HEK293 (cell line): Measurements from ENCODE around the gene TBCE.

Experiments used
- CTCF ChIA-PET: fragments of 350-600 bp; formaldehyde crosslinking; extraction: SDS; loops from one replicate; lab custom pipeline; 2021; ENCODE audit warnings: antibody characterized with exemption; lab: Yijun Ruan, JAX
- POLR2A ChIA-PET: fragments of 300-600 bp; formaldehyde crosslinking; extraction: SDS; loops from one replicate; lab custom pipeline; 2020; ENCODE audit warnings: antibody characterized with exemption, inconsistent platforms; lab: Yijun Ruan, JAX
- H3K27ac ChIP-seq: fragments of 200-500 bp; sonication (Bioruptor generic); 2 replicates; pipeline ENCODE4 v1.5.1; 2014; ENCODE audit warnings: low read depth, low read length, control low read depth, inconsistent platforms; ENCODE audit errors: extremely low read depth
- H3K36me3 ChIP-seq, 2 experiments: fragments of 200-500 bp in 1 of 2; sonication (Bioruptor generic) in 1 of 2; 1 replicate in 1 of 2; 2 replicates in 1 of 2; pipeline ENCODE4 v1.5.1; 2014 to 2017; ENCODE audit warnings: inconsistent platforms in 2 of 2, low read length in 2 of 2; ENCODE audit not compliant: control insufficient read depth in 2 of 2, insufficient read depth in 1 of 2
- H3K4me1 ChIP-seq: fragments of 200-500 bp; sonication (Bioruptor generic); 2 replicates; pipeline ENCODE4 v1.5.1; 2014; ENCODE audit warnings: mild to moderate bottlenecking, low read length, inconsistent platforms; ENCODE audit not compliant: control insufficient read depth, insufficient read depth
- H3K4me3 ChIP-seq: 2 replicates; pipeline ENCODE4 v1.5.1; 2011; ENCODE audit warnings: low read depth, mild to moderate bottlenecking, control low read depth, low read length, moderate library complexity
- H3K9me3 ChIP-seq: fragments of 200-500 bp; sonication (Bioruptor generic); 2 replicates; pipeline ENCODE4 v1.5.1; 2014; ENCODE audit warnings: low read depth, low read length, inconsistent platforms; ENCODE audit not compliant: control insufficient read depth, insufficient read depth
- BCL11B ChIP-seq: fragments of 450-650 bp; formaldehyde crosslinking; IDR thresholded peaks from 2 replicates; pipeline ENCODE4 v1.5.1; 2016; ENCODE audit warnings: low read depth, missing biosample characterization, missing genetic modification characterization
- EGR2 ChIP-seq: fragments of 450-650 bp; formaldehyde crosslinking; IDR thresholded peaks from 2 replicates; pipeline ENCODE4 v1.5.1; 2016; ENCODE audit warnings: low read depth, missing biosample characterization, missing genetic modification characterization
- SCRT1 ChIP-seq: fragments of 450-650 bp; formaldehyde crosslinking; IDR thresholded peaks from 2 replicates; pipeline ENCODE4 v1.5.1; 2016; ENCODE audit warnings: missing biosample characterization, missing genetic modification characterization, borderline replicate concordance
- SCRT2 ChIP-seq: fragments of 450-650 bp; formaldehyde crosslinking; IDR thresholded peaks from 2 replicates; pipeline ENCODE4 v1.5.1; 2016; ENCODE audit warnings: missing biosample characterization, missing genetic modification characterization
- ZBTB1 ChIP-seq: fragments of 450-650 bp; formaldehyde crosslinking; IDR thresholded peaks from 2 replicates; pipeline ENCODE4 v1.5.1; 2016; ENCODE audit warnings: missing biosample characterization, missing genetic modification characterization
- ZFP37 ChIP-seq: fragments of 450-650 bp; formaldehyde crosslinking; IDR thresholded peaks from 2 replicates; pipeline ENCODE4 v1.5.1; 2016; ENCODE audit warnings: missing biosample characterization, missing genetic modification characterization
- ZNF132 ChIP-seq: fragments of 450-650 bp; formaldehyde crosslinking; IDR thresholded peaks from 2 replicates; pipeline ENCODE4 v1.5.1; 2017; ENCODE audit warnings: missing biosample characterization, missing genetic modification characterization, borderline replicate concordance
- ZNF175 ChIP-seq: fragments of 450-650 bp; formaldehyde crosslinking; IDR thresholded peaks from 2 replicates; pipeline ENCODE4 v1.5.1; 2016; ENCODE audit warnings: missing biosample characterization, missing genetic modification characterization
- ZNF292 ChIP-seq: fragments of 450-650 bp; formaldehyde crosslinking; IDR thresholded peaks from 2 replicates; pipeline ENCODE4 v1.5.1; 2016; ENCODE audit warnings: low read depth, missing biosample characterization, missing genetic modification characterization, borderline replicate concordance
- ZNF311 ChIP-seq: fragments of 450-650 bp; formaldehyde crosslinking; IDR thresholded peaks from 2 replicates; pipeline ENCODE4 v1.5.1; 2017; ENCODE audit warnings: missing biosample characterization, missing genetic modification characterization, borderline replicate concordance
- ZNF324 ChIP-seq: fragments of 450-650 bp; formaldehyde crosslinking; IDR thresholded peaks from 2 replicates; pipeline ENCODE4 v1.5.1; 2016; ENCODE audit warnings: missing biosample characterization, missing genetic modification characterization
- ZNF391 ChIP-seq: fragments of 450-650 bp; formaldehyde crosslinking; IDR thresholded peaks from 2 replicates; pipeline ENCODE4 v1.5.1; 2016; ENCODE audit warnings: low read depth, missing biosample characterization, missing genetic modification characterization, borderline replicate concordance
- ZNF623 ChIP-seq: fragments of 450-650 bp; formaldehyde crosslinking; IDR thresholded peaks from 2 replicates; pipeline ENCODE4 v1.5.1; 2016; ENCODE audit warnings: missing biosample characterization, missing genetic modification characterization
- ZNF624 ChIP-seq: fragments of 450-650 bp; formaldehyde crosslinking; IDR thresholded peaks from 2 replicates; pipeline ENCODE4 v1.5.1; 2017; ENCODE audit warnings: missing biosample characterization, missing genetic modification characterization
- ZNF629 ChIP-seq: fragments of 450-650 bp; formaldehyde crosslinking; IDR thresholded peaks from 2 replicates; pipeline ENCODE4 v1.5.1; 2017; ENCODE audit warnings: missing biosample characterization, missing genetic modification characterization
- ZNF670 ChIP-seq: fragments of 450-650 bp; formaldehyde crosslinking; IDR thresholded peaks from 2 replicates; pipeline ENCODE4 v1.5.1; 2016; ENCODE audit warnings: missing biosample characterization, missing genetic modification characterization, low read depth
- ZNF785 ChIP-seq: fragments of 450-650 bp; formaldehyde crosslinking; IDR thresholded peaks from 2 replicates; pipeline ENCODE4 v1.5.1; 2016; ENCODE audit warnings: missing biosample characterization, missing genetic modification characterization
- ZXDB ChIP-seq: fragments of 450-650 bp; formaldehyde crosslinking; IDR thresholded peaks from 2 replicates; pipeline ENCODE4 v1.5.1; 2016; ENCODE audit warnings: missing biosample characterization, missing genetic modification characterization
- TF ChIP-seq, protein P1 (sequence below): fragments of 450-650 bp; formaldehyde crosslinking; IDR thresholded peaks from 2 replicates; pipeline ENCODE4 v1.5.1; 2017; ENCODE audit warnings: missing biosample characterization, missing genetic modification characterization
- TF ChIP-seq, protein P2 (sequence below): IDR thresholded peaks from 2 replicates; pipeline ENCODE4 v1.6.1; 2011; ENCODE audit warnings: mild to moderate bottlenecking, low read depth, low read length, borderline replicate concordance

The TBCE gene

DNA sequence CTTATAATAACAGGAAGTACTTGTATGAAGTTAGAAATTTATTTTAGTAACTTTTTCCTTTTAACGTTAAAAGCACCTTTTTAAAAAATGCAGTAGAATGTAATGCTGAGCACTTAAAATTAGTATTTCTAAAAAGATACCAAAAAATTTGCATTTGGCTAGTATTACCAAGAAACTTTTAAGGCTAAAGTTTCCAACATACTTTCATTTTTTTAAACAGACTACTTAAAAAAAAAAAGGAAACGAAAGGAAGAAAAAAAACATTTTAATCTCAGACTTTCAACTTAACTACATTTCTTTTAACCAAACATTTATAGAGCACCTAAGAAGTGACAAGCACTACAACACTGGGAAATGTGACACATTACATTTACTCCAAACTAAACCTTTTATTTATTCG, 42.1 kb upstream of the TBCE start:
- no peaks in the 10 kb centered on the region for H3K9me3 ChIP-seq
- peak overlapping the region; percentile 97 for H3K4me3 ChIP-seq
- TF ChIP-seq ZFP37 (tag by site-specific recombination), result no peak
- TF ChIP-seq ZNF175 (tag by site-specific recombination), result no peak
- TF ChIP-seq ZXDB (tag by site-specific recombination), result no peak
- no peak for TF ChIP-seq BCL11B
- TF ChIP-seq ZNF132, result no peak
- no peak for TF ChIP-seq EGR2 (tag by site-specific recombination)
- no peak for TF ChIP-seq ZNF624 (tag by site-specific recombination)
- TF ChIP-seq, protein P1, sequence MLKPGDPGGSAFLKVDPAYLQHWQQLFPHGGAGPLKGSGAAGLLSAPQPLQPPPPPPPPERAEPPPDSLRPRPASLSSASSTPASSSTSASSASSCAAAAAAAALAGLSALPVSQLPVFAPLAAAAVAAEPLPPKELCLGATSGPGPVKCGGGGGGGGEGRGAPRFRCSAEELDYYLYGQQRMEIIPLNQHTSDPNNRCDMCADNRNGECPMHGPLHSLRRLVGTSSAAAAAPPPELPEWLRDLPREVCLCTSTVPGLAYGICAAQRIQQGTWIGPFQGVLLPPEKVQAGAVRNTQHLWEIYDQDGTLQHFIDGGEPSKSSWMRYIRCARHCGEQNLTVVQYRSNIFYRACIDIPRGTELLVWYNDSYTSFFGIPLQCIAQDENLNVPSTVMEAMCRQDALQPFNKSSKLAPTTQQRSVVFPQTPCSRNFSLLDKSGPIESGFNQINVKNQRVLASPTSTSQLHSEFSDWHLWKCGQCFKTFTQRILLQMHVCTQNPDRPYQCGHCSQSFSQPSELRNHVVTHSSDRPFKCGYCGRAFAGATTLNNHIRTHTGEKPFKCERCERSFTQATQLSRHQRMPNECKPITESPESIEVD (tag by site-specific recombination), result peak; percentile 40; the same call in 1 of the 2 replicates
- no peak for TF ChIP-seq ZNF292
- no peak for TF ChIP-seq ZNF324 (tag by site-specific recombination)
- no peak for TF ChIP-seq ZNF629
- TF ChIP-seq ZNF391 (tag by site-specific recombination), result no peak
- 0 out of 2 replicates have a peak, but pooled peaks have one; percentile 9 for TF ChIP-seq ZNF623 (tag by site-specific recombination)
- TF ChIP-seq, protein P2, sequence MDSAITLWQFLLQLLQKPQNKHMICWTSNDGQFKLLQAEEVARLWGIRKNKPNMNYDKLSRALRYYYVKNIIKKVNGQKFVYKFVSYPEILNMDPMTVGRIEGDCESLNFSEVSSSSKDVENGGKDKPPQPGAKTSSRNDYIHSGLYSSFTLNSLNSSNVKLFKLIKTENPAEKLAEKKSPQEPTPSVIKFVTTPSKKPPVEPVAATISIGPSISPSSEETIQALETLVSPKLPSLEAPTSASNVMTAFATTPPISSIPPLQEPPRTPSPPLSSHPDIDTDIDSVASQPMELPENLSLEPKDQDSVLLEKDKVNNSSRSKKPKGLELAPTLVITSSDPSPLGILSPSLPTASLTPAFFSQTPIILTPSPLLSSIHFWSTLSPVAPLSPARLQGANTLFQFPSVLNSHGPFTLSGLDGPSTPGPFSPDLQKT, result no peak
- no peak for TF ChIP-seq ZNF670 (tag by site-specific recombination)
- CTCF ChIA-PET, result interaction anchor here (1.5 to 3.4 kb wide), 3 partner anchors 18 to 91 kb away, joined by 4 to 23 read pairs (median 8); no protein-coding TSS in a partner anchor
- H3K27ac ChIP-seq, result no peak overlapping the region
- H3K36me3 ChIP-seq, result peaks cover 13 to 27% of the 10 kb centered on the region in 2 experiments
- peaks cover 20% of the 10 kb centered on the region for H3K4me1 ChIP-seq
- POLR2A ChIA-PET, result interaction anchor here (0.9 to 1.4 kb wide), 4 partner anchors 11 to 83 kb away, joined by 3 read pairs; partner anchors contain the start of gene TBCE

DNA sequence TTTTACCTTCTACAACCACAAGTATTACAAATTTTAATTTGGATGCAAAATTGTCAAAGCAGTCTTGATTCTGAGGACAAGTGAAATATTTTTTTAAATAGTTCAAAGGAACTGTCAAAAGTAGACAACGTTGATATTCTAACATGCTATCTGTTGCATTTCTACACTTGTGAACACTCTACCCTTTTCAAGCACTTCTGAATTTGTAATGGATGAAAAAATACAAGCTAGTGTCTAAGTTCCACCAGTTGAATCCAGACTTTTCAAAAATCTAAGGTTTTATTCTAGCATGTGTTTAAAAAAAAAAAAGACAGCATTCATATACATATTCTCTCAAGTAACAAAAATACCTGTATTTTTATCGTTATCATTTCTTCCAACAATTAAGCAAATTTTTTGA, 41.4 kb upstream of the TBCE start:
- peak overlapping the region; percentile 97 for H3K4me3 ChIP-seq
- TF ChIP-seq ZBTB1 (no peak), ZNF785 (tag by site-specific recombination) (no peak), SCRT2 (tag by site-specific recombination) (peak; percentile 97), SCRT1 (tag by site-specific recombination) (peak; percentile 97), ZNF311 (tag by site-specific recombination) (no peak)
- H3K9me3 ChIP-seq, result no peaks in the 10 kb centered on the region
- H3K27ac ChIP-seq, result no peak overlapping the region
- peaks cover 24% of the 10 kb centered on the region for H3K4me1 ChIP-seq
- H3K36me3 ChIP-seq, result peaks cover 9 to 27% of the 10 kb centered on the region in 2 experiments
- POLR2A ChIA-PET, result interaction anchor here (1.0 to 1.1 kb wide), 2 partner anchors 64 to 178 kb away, joined by 3 read pairs; partner anchors contain the start of gene B3GALNT2
- CTCF ChIA-PET, result interaction anchor here (0.6 to 3.4 kb wide), 4 partner anchors 19 to 646 kb away, joined by 4 to 23 read pairs (median 6); no protein-coding TSS in a partner anchor
